ENCODE results near the gene SURF1.

DNA sequence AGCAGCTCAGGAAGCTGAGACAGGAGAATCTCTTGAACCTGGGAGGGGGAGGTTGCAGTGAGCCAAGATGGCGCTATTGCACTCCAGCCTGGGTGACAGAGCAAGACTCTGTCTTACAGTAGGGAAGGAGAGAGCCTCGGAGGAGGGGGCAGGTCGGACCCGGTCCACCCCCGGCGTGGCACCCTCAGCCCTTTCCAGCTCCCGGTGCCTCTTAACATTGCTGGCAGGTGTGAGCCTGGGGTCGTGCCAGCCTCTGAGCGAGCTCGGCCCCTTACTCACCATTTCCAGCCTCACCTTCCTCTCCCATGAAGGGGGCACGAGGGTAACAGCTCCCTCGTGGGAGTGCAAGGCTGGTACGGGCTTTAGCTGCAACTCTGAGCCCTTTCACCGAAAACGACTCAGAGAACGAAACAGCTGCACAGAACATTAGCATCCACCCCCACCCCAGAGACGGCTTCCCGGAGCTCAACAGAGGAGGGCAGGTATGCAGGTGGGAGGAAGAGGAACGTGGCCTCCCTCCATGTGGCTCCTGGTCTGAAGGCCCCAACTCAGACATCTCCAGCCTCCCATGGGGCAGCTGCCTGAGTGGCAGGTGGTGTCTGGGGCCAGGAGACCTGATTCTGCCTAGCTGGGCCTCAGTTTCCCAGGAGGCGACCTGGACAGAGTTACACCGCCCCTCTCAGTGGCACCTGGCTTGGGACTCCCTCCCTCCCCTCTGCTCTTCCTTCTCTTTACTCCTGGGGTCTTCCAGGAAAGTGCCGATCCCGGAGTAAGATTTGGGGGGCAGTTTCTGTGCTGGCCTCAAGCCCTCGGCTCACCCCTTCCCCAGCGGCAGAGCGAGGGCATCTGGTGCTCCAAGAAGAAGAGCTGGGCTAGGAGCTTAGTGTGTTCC lies 52.8 kb downstream of the SURF1 start:
- no peak for TF ChIP-seq CTCF (conservative IDR thresholded peaks at IDR 0.05)
- no peak for TF ChIP-seq EZH2 (IDR thresholded peaks at IDR 0.05; ENCODE audit: low read depth)

All from PC-9 (cell line).